Suprapubic skin (tissue), 4 donors: ENCODE data around the gene FOXD4L3.
"Not testable (repeated sequence)": the region's sequence is repeated elsewhere in the genome, so short reads cannot be mapped to it uniquely, and the experiment has no call there.

Experiments
- POLR2A ChIP-seq, 2 donors: fragments of 450-650 bp; IDR thresholded peaks; one replicate each; pipeline ENCODE4 v1.6.1; 2017; ENCODE audit warnings: antibody characterized with exemption in 2 of 2, mild to moderate bottlenecking in 2 of 2, moderate library complexity in 2 of 2
- POLR2AphosphoS5 ChIP-seq, 3 donors: sonication (generic); formaldehyde crosslinking; IDR thresholded peaks; one replicate each; pipeline ENCODE4 v1.6.1; 2017; ENCODE audit warnings: antibody characterized with exemption in 3 of 3
- TF ChIP-seq, protein P1 (sequence below), 2 donors: fragments of 200-600 bp in 1 of 2; fragments of 450-650 bp in 1 of 2; sonication (generic) in 1 of 2; IDR thresholded peaks; one replicate each; pipeline ENCODE4 v1.5.1; 2016 to 2019; ENCODE audit warnings: antibody characterized with exemption in 2 of 2, mild to moderate bottlenecking in 1 of 2, moderate library complexity in 1 of 2

GRCh38 chr9:68342265-68343025, 39.8 kb downstream of the FOXD4L3 start:
- TF ChIP-seq, protein P1, sequence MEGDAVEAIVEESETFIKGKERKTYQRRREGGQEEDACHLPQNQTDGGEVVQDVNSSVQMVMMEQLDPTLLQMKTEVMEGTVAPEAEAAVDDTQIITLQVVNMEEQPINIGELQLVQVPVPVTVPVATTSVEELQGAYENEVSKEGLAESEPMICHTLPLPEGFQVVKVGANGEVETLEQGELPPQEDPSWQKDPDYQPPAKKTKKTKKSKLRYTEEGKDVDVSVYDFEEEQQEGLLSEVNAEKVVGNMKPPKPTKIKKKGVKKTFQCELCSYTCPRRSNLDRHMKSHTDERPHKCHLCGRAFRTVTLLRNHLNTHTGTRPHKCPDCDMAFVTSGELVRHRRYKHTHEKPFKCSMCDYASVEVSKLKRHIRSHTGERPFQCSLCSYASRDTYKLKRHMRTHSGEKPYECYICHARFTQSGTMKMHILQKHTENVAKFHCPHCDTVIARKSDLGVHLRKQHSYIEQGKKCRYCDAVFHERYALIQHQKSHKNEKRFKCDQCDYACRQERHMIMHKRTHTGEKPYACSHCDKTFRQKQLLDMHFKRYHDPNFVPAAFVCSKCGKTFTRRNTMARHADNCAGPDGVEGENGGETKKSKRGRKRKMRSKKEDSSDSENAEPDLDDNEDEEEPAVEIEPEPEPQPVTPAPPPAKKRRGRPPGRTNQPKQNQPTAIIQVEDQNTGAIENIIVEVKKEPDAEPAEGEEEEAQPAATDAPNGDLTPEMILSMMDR (IDR thresholded peaks at IDR 0.05) = peak in 1 of 2 donors; percentile 21
- not testable (repeated sequence) for TF ChIP-seq POLR2AphosphoS5, POLR2A (IDR thresholded peaks at IDR 0.05)
